Central memory CD8-positive, alpha-beta T cell (primary cell): Measurements from ENCODE around the gene PIAS4.

Source experiments
- ATAC-seq: fragments of 150-1000 bp; cut with Tn5 transposase; replicated peaks from 2 replicates; pipeline ENCODE4 v1.10.0; 2022; ENCODE audit warnings: mild to moderate bottlenecking, moderate FRiP score, moderate number of reproducible peaks; ENCODE audit not compliant: poor library complexity, severe bottlenecking; ENCODE audit errors: extremely low read depth
- DNase-seq, 2 donors: peaks; one replicate each; pipeline ENCODE4 v3.0.0; 2021; ENCODE audit warnings: low spot score in 2 of 2
- H3K27ac Mint-ChIP-seq: one replicate; pipeline ENCODE4 v1.8.0; 2022; ENCODE audit warnings: low read depth, mild to moderate bottlenecking, moderate library complexity, mixed read lengths
- H3K27me3 Mint-ChIP-seq: one replicate; pipeline ENCODE4 v1.8.0; 2022; ENCODE audit warnings: mixed read lengths
- H3K36me3 Mint-ChIP-seq: one replicate; pipeline ENCODE4 v1.8.0; 2022; ENCODE audit warnings: mild to moderate bottlenecking, moderate library complexity, mixed read lengths; ENCODE audit not compliant: insufficient read depth
- H3K4me1 Mint-ChIP-seq: one replicate; pipeline ENCODE4 v1.8.0; 2022; ENCODE audit warnings: mixed read lengths
- H3K4me3 Mint-ChIP-seq: one replicate; pipeline ENCODE4 v1.8.0; 2022; ENCODE audit warnings: mild to moderate bottlenecking, moderate library complexity, mixed read lengths
- H3K9me3 Mint-ChIP-seq: one replicate; pipeline ENCODE4 v1.8.0; 2022; ENCODE audit warnings: mixed read lengths

The PIAS4 gene

DNA sequence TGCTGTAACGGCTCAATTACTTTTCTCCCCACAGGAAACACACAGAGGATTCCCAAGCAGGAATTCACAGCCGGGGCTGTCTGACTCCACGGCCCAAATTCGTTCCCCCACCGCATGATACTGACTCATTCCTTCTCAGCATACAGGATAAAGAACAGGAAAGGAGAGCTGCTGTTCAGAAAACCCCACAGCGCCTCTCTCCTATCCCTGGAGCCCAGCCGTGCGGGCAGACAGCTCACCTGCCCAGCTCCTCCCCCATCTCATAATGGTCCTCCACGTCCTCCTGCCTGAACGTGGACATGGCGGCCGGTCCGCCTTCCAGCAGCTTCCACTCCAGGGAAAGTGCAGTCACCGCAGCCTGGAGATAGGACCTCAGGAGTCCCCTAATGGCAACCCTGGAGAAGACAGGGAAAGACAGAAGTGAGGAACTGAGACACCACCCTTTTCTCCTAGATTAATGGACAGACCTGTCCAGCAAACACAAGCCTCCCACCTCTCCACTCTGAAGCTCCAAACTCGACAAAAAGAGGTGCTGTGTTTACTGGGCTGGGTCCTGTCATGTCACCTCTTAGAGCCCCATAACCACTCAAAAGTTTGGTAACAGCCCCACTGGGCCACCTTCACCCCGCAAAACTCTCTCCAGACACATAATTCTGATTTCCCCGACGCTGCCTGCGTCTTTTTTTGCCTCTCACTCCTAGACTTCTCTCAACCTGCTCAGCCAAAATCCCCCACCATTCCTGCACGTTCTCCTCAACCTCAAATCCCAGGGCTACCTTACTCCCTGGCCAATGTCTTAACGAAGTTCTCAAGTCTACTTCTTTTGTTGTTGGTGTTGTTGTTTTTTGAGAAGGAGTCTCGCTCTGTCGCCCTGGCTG is 37.9 kb upstream of the PIAS4 start:
- Mint-ChIP-seq H3K4me3 (peak overlapping the region; percentile 89), H3K27ac (peak overlapping the region; percentile 85), H3K27me3 (no peaks in the 10 kb centered on the region), H3K36me3 (peaks cover 27% of the 10 kb centered on the region), H3K9me3 (no peaks in the 10 kb centered on the region), H3K4me1 (peaks cover 23% of the 10 kb centered on the region)
- ATAC-seq (no peak), DNase-seq (no peak)

DNA sequence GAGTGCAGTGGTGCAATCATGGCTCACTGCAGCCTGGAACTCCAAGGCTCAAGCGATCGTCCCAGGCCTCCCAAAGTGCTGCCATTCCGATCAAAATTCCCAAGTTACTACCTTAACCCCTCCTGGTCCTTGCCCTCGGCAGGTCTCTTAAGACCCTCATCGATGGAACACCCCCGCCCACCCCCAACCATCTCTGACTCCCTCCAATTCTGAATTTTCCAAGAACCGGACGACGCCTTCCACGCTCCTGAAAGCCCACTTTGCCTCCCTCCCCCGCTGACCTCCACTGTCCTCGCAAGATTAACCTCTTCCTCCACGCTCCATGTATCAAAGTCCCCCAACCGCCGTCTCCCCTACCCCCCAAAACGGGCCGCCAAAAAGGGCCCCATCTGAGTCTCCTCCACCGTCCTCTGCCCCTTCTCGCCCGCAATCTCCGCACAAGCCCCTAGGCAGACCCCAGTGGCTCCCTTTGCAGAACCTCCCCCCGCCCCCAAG is 37.2 kb upstream of the PIAS4 start:
- ATAC-seq = no peak

GRCh38 chr19:3970808-3971598 is 36.5 kb upstream of the PIAS4 start, which contains the start of gene DAPK3:
Gene DAPK3, minus strand, starts transcription at chr19:3971099. Its CDS starts 1,364 bp downstream, at chr19:3969735.
- ATAC-seq (peak; percentile 92), DNase-seq (peak; percentile 76 to 80)
- Mint-ChIP-seq H3K4me3 (peak within 1 kb of the TSS; percentile 89), H3K27ac (peak within 1 kb of the TSS; percentile 85), H3K4me1 (peaks cover 23% of the 10 kb centered on the region), H3K36me3 (peaks cover 37% of the 10 kb centered on the region), H3K27me3 (no peaks in the 10 kb centered on the region), H3K9me3 (no peaks in the 10 kb centered on the region)

More for the DNA sequence above, 37.2 kb upstream of the PIAS4 start:
- Mint-ChIP-seq H3K9me3 (no peaks in the 10 kb centered on the region), H3K27me3 (no peaks in the 10 kb centered on the region), H3K4me1 (peaks cover 23% of the 10 kb centered on the region), H3K27ac (peak overlapping the region; percentile 85), H3K36me3 (peaks cover 31% of the 10 kb centered on the region), H3K4me3 (peak overlapping the region; percentile 89)
- no peak for DNase-seq

DNA sequence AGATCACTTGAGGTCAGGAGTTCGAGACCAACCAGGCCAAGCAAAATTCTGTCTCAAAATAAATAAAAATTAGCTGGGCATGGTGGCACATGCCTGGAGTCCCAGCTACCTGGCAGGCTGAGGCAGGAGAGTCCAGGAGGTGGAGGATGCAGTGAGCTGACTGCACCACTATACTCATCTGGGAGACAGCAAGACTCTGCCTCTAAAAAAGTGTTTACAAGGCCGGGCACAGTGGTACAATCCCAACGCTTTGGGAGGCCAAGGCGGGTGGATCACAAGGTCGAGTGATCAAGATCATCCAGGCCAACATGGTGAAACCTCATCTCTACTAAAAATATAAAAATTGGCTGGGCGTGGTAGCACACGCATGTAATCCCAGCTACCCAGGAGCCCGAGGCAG is 32.4 kb upstream of the PIAS4 start:
- Mint-ChIP-seq H3K36me3 (peaks cover 69% of the 10 kb centered on the region), H3K4me1 (peaks cover 11% of the 10 kb centered on the region), H3K4me3 (no peak overlapping the region), H3K9me3 (no peaks in the 10 kb centered on the region), H3K27ac (no peak overlapping the region), H3K27me3 (no peaks in the 10 kb centered on the region)
- ATAC-seq = no peak
- no peak for DNase-seq

DNA sequence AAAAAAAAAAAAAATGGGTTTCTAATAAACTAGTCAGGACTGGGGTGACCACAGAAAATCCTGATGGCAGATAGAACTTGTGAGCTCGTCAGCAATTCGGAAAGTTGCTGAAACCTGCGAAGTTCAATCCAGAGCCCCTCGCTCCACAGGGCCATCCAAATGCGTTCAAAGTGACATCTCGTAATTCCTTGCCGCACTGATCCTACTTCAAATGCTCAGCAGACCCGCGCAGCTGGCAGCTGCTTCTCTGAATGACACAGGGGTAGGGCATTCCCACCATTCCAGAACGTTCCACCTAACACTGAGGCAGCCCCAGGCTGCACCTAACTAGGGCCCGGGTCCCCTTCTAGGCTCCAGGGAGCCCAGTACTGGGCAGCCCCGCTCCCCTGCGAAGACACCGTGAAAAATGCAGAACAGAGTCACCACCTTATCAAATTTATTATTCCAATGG is 31.9 kb upstream of the PIAS4 start:
- no peak overlapping the region for H3K4me3 Mint-ChIP-seq
- ATAC-seq (no peak), DNase-seq (no peak)
- H3K9me3 Mint-ChIP-seq = no peaks in the 10 kb centered on the region
- peak overlapping the region; percentile 35 for H3K27ac Mint-ChIP-seq
- H3K36me3 Mint-ChIP-seq = peaks cover 68% of the 10 kb centered on the region
- no peaks in the 10 kb centered on the region for H3K27me3 Mint-ChIP-seq
- H3K4me1 Mint-ChIP-seq = peaks cover 6% of the 10 kb centered on the region

- DNase-seq = no peak
- H3K4me1 Mint-ChIP-seq = peaks cover 5% of the 10 kb centered on the region
- no peak for ATAC-seq
- no peaks in the 10 kb centered on the region for H3K27me3 Mint-ChIP-seq
- H3K27ac Mint-ChIP-seq = peak overlapping the region; percentile 38
- peak overlapping the region; percentile 47 for H3K4me3 Mint-ChIP-seq
- H3K9me3 Mint-ChIP-seq = no peaks in the 10 kb centered on the region
- peaks cover 71% of the 10 kb centered on the region for H3K36me3 Mint-ChIP-seq
Measured at GRCh38 chr19:3976495-3977241, 30.9 kb upstream of the PIAS4 start.

DNA sequence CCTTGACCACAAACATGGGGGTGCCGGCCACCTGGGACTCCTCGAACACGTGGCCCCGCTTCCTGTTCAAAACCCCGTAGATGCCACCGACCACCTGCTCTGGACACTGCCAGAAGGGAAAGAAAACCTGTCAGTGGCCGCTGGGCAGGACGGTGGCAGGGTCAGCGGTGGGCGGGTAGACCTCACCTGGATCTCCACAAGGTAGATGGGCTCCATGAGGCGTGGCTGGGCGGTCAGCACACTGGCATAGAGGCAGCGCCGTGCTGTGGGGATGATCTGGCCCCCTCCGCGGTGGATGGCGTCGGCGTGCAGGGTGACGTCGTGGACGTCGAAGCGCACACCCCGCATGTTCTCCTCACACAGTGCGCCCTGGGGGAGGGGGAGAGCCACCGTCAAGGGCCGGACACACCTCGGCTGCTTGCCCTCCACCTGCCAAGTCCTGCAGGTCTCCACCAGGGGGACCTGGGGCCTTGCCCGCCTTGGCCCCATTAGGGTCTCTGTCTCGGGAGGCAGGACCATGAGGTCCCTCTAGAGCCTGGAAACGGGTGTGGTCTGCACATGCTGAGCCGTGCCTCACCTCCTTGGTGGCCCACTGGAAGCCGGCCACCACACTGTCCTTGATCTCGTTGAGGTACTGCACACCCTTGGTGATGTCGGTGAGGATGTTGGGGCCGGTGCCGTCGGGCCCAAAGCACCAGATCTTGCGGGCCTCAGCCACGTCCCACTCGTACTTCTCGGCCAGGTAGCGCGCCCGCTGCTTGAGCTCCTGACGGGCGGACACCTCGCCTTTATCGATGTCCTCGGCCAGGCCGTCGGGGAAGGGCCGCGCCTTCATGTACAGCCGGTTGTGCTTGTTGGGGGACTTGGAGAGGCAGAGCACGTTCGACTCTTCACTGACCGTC is 30.0 kb upstream of the PIAS4 start:
- Mint-ChIP-seq H3K27me3 (no peaks in the 10 kb centered on the region), H3K36me3 (peaks cover 76% of the 10 kb centered on the region), H3K4me1 (peaks cover 7% of the 10 kb centered on the region), H3K27ac (peak overlapping the region; percentile 38), H3K4me3 (peak overlapping the region; percentile 47), H3K9me3 (no peaks in the 10 kb centered on the region)
- ATAC-seq (no peak), DNase-seq (no peak)

GRCh38 chr19:3978145-3978544 is 29.4 kb upstream of the PIAS4 start:
- Mint-ChIP-seq H3K4me1 (peaks cover 14% of the 10 kb centered on the region), H3K36me3 (peaks cover 79% of the 10 kb centered on the region), H3K9me3 (no peaks in the 10 kb centered on the region), H3K4me3 (peak overlapping the region; percentile 18), H3K27ac (no peak overlapping the region), H3K27me3 (no peaks in the 10 kb centered on the region)
- ATAC-seq (no peak), DNase-seq (no peak)

- ATAC-seq (no peak), DNase-seq (no peak)
- Mint-ChIP-seq H3K36me3 (peaks cover 90% of the 10 kb centered on the region), H3K4me1 (peaks cover 25% of the 10 kb centered on the region), H3K4me3 (peak overlapping the region; percentile 23), H3K9me3 (no peaks in the 10 kb centered on the region), H3K27me3 (no peaks in the 10 kb centered on the region), H3K27ac (peak overlapping the region; percentile 73)
Measured at GRCh38 chr19:3979289-3979673, 28.3 kb upstream of the PIAS4 start.

DNA sequence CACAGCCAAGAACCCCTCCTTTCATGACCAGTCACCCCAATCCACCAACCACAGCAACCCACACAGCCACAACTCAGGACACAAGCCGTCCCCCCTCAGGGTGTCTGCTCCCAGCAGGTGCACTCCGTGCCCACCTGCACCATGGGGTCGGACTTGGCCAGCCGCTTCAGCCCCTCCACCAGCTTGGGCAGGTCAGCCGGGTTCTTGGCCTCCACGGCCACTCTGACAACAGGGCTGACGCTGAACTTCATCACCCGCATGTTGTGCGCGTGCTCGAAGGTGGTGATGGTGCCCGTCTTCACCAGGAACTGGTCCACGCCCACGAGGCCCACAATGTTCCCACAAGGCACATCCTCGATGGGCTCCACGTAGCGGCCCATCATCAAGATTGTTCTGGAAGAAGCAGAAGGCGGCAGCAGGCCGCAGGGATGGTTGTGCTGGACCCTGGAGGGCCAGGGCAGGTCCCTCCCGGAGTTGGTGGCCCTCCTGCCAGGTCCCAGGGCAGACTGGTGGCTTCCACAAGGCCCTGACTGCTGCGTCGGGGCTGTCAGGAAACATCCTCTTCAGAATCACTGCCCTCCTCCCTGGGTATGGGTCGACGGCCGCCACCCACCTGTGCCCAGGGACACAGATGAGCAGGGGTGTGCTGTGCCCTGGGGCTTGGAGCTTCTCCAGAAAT is 27.7 kb upstream of the PIAS4 start:
- Mint-ChIP-seq H3K4me1 (peaks cover 30% of the 10 kb centered on the region), H3K4me3 (peak overlapping the region; percentile 23)
- no peak for ATAC-seq

More for the DNA sequence above, 27.7 kb upstream of the PIAS4 start:
- Mint-ChIP-seq H3K27me3 (no peaks in the 10 kb centered on the region), H3K9me3 (no peaks in the 10 kb centered on the region), H3K27ac (no peak overlapping the region), H3K36me3 (peaks cover 94% of the 10 kb centered on the region)
- DNase-seq = no peak
